ENCODE results near the gene ZNF358.

- TF ChIP-seq POLR2A (IDR thresholded peaks at IDR 0.05) (no peak), CTCF (IDR thresholded peaks at IDR 0.05 in 4 of 5, conservative IDR thresholded peaks at IDR 0.05 in 1 of 5) (no peak)
Observed at GRCh38 chr19:7556696-7557315, 40.9 kb downstream of the ZNF358 start.
